Measurements from ENCODE around the gene SPATS2L. TPM values are rescaled to one million over a fixed set of nuclear protein-coding genes. Genes with fewer than 3 reads are reported as not detected.

The SPATS2L gene
- total RNA-seq, 6 donors from 2014 or later: 57.6 to 127 (median 80.4) TPM

DNA sequence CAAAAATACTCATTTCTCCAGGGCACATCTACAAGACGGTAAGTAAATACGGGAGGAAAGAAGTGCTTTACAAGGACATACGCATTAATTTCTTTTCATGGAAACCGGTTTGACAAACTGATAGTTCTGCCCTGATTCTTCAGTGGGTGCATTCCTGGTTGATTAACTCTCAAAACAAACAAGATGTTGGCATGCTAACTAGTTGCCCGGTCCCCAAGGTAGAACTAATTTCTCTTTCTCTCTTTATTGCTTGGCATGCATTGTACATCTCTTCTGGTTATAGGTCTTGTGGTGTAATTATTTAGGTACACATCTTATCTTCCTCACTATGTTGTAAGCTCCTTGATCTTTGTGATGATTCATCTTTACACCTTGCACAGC is 46.9 kb upstream of the SPATS2L start:
- DNase-seq: no peak
- H3K27me3 ChIP-seq: no peaks in the 10 kb centered on the region
- peak in 1 of 2 donors; percentile 38 for ATAC-seq (ENCODE audit: low FRiP score in 2 of 2)
- peaks cover 0 to 6% (median 0%) of the 10 kb centered on the region in 4 donors for H3K4me1 ChIP-seq
- no peaks in the 10 kb centered on the region for H3K36me3 ChIP-seq
- WGBS, 2 donors: 62 to 80% methylated on average over 5 of the region's 5 CpGs
- no peak for TF ChIP-seq POLR2A (IDR thresholded peaks at IDR 0.05)
- TF ChIP-seq POLR2AphosphoS5 (IDR thresholded peaks at IDR 0.05): no peak
- no peak for TF ChIP-seq EP300 (IDR thresholded peaks at IDR 0.05)
- TF ChIP-seq, protein P1, sequence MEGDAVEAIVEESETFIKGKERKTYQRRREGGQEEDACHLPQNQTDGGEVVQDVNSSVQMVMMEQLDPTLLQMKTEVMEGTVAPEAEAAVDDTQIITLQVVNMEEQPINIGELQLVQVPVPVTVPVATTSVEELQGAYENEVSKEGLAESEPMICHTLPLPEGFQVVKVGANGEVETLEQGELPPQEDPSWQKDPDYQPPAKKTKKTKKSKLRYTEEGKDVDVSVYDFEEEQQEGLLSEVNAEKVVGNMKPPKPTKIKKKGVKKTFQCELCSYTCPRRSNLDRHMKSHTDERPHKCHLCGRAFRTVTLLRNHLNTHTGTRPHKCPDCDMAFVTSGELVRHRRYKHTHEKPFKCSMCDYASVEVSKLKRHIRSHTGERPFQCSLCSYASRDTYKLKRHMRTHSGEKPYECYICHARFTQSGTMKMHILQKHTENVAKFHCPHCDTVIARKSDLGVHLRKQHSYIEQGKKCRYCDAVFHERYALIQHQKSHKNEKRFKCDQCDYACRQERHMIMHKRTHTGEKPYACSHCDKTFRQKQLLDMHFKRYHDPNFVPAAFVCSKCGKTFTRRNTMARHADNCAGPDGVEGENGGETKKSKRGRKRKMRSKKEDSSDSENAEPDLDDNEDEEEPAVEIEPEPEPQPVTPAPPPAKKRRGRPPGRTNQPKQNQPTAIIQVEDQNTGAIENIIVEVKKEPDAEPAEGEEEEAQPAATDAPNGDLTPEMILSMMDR (IDR thresholded peaks at IDR 0.05): no peak
- no peak overlapping the region for H3K4me3 ChIP-seq
- no peaks in the 10 kb centered on the region for H3K9me3 ChIP-seq
- H3K27ac ChIP-seq: no peak overlapping the region

DNA sequence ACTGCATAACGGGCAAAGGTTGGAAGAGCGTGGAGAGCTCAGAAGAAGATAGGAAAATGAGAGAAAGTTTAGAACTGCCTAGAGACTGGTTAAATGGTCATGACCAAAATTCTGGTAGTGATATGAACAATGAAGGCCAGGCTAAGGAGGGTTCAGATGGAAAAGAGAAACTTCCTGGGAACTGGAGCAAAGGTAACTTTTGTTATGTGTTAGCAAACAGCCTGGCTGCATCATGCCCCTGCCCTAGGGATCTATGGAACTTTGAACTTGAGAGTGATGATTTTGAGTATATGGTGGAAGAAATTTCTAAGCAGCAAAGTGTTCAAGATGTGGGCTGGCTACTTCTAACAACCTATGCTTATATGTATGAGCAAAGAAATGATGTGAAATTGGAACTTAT is 44.4 kb upstream of the SPATS2L start:
- Histone ChIP-seq H3K9me3 (no peaks in the 10 kb centered on the region), H3K27ac (no peak overlapping the region), H3K4me3 (no peak overlapping the region), H3K27me3 (no peaks in the 10 kb centered on the region), H3K4me1 (peaks cover 0 to 6% (median 0%) of the 10 kb centered on the region in 4 donors), H3K36me3 (no peaks in the 10 kb centered on the region)
- no peak for ATAC-seq (ENCODE audit: low FRiP score in 2 of 2)
- 98 to 99% methylated on average over 2 of the region's 2 CpGs for WGBS, 2 donors
- no peak for DNase-seq
- TF ChIP-seq POLR2AphosphoS5 (IDR thresholded peaks at IDR 0.05) (no peak), EP300 (IDR thresholded peaks at IDR 0.05) (no peak), POLR2A (IDR thresholded peaks at IDR 0.05) (no peak)
- TF ChIP-seq, protein P1 (IDR thresholded peaks at IDR 0.05): no peak

DNA sequence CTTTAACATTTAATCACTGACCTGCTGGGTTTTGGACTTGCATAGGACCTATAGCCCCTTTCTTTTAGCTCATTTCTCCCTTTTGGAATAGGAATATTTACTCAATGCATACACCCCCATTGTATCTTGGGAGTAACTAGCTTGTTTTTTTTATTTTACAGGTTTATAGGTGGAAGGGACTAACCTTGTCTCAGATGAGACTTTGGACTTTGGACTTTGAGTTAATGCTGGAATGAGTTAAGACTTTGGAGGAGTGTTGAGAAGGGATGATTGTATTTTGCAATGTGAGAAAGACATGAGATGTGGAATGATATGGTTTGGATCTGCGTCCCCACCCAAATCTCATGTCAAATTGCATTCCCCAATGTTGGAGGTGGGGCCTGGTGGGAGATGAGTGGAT is 43.2 kb upstream of the SPATS2L start:
- DNase-seq (no peak), ATAC-seq (ENCODE audit: low FRiP score in 2 of 2) (no peak)
- Histone ChIP-seq H3K4me1 (peaks cover 0 to 6% (median 0%) of the 10 kb centered on the region in 4 donors), H3K36me3 (no peaks in the 10 kb centered on the region), H3K4me3 (no peak overlapping the region), H3K9me3 (no peaks in the 10 kb centered on the region), H3K27me3 (no peaks in the 10 kb centered on the region), H3K27ac (no peak overlapping the region)
- TF ChIP-seq POLR2AphosphoS5 (IDR thresholded peaks at IDR 0.05) (no peak), POLR2A (IDR thresholded peaks at IDR 0.05) (no peak), EP300 (IDR thresholded peaks at IDR 0.05) (no peak)
- TF ChIP-seq, protein P1 (IDR thresholded peaks at IDR 0.05): no peak
- WGBS, 2 donors: 75 to 91% methylated on average over 1 of the region's 1 CpG

DNA sequence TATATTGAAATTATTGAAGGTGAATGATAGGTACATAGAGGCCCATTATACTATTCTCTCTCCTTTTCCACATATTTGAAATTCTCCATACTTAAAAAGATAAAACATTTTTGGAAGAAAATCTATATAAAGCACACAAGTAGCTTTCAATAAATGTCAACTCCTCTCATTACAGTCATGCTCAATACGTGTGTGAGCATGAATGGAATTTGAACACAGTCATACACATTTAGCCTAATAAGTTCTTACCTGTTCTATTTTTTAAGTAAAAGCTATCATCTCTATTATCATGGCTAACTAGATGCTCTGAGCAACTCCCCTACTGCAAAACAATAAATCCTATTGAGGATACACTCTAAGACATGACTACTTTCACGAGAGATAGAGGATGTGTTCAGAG is 41.9 kb upstream of the SPATS2L start:
- WGBS, 2 donors: 61 to 95% methylated on average over 2 of the region's 2 CpGs
- TF ChIP-seq POLR2A (IDR thresholded peaks at IDR 0.05) (no peak), POLR2AphosphoS5 (IDR thresholded peaks at IDR 0.05) (no peak), EP300 (IDR thresholded peaks at IDR 0.05) (no peak)
- TF ChIP-seq, protein P1 (IDR thresholded peaks at IDR 0.05): no peak
- DNase-seq (no peak), ATAC-seq (ENCODE audit: low FRiP score in 2 of 2) (no peak)
- no peak overlapping the region for H3K27ac ChIP-seq
- H3K36me3 ChIP-seq: no peaks in the 10 kb centered on the region
- H3K4me1 ChIP-seq: no peaks in the 10 kb centered on the region
- no peaks in the 10 kb centered on the region for H3K9me3 ChIP-seq
- no peaks in the 10 kb centered on the region for H3K27me3 ChIP-seq
- no peak overlapping the region for H3K4me3 ChIP-seq

DNA sequence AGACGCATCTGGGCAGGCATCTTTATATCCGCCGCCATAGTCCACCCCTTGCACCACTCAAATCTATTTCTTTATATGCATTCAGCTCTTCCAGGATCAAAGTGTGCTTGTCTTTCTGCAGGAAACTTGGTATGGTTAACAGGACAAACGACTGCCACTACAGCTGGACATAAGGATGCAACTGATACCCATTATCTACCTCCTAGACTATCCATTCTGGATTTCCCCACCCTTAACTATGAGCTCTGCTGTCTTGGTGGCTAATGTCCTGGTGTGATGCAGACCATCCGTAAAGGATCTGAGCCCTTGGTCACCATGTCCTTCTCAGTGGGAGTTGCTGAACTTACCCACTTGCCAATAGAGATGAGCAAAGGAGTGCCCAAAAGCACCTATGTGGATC is 40.1 kb upstream of the SPATS2L start:
- Histone ChIP-seq H3K4me3 (no peak overlapping the region), H3K27ac (no peak overlapping the region), H3K4me1 (no peaks in the 10 kb centered on the region), H3K9me3 (no peaks in the 10 kb centered on the region), H3K36me3 (no peaks in the 10 kb centered on the region), H3K27me3 (no peaks in the 10 kb centered on the region)
- ATAC-seq (ENCODE audit: low FRiP score in 2 of 2) (no peak), DNase-seq (no peak)
- 91 to 92% methylated on average over 5 of the region's 5 CpGs for WGBS, 2 donors
- TF ChIP-seq POLR2AphosphoS5 (IDR thresholded peaks at IDR 0.05): no peak
